ENCODE data around the gene SLC29A3.

SLC29A3 gene

DNA sequence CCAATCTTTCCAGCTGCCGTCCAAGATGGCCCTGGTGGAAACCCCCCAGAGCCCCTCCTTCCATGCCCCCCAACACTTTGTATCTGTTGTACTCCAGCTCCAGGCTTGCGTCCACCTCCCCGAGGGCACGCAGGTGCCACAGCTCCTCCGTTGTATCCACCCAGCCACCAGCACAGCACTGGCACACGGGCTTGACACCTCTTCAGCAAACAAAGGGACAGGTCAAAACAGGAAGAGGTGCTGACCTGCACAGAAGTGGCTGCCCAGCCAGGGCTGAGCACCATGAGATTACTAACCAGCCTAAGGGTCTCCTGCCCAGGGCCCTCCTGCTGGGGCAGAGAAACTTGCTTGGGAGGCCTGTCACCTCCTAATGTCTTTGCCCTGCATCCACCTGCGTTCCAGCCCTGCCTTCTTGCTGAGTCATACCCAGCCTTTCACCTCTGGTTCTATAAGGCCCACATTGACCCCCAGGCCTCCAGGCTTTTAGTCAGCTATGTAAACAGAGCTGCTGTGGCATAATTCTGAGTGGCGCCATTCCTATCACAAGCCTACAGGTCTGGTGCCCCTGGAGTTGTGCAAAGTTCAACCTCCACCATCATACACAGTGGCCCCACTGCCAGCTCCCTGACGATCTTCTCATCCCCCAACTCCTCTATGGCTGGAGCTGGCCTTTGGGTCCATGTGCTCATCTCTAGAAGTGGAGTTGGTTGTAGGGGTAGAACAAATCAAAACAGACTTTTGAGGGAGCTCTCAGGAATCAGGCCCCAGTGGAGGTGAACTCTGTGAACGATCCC, 20.9 kb downstream of the SLC29A3 start:
- H4K20me1 ChIP-seq (ENCODE audit: insufficient read depth, low read length): peaks cover 12% of the 10 kb centered on the region
- no peak overlapping the region for H3K27ac ChIP-seq (ENCODE audit: low read length)
- H3K4me2 ChIP-seq (ENCODE audit: insufficient read depth, low read length): no peak overlapping the region
- DNase-seq (no peak), ATAC-seq (ENCODE audit: insufficient read depth, low read depth) (no peak)
- no peak overlapping the region for H3K4me3 ChIP-seq (ENCODE audit: low read depth in 1 of 2, low read length in 2 of 2)
- H3K9me3 ChIP-seq (ENCODE audit: insufficient read depth, low read length, severe bottlenecking): no peaks in the 10 kb centered on the region
- H3K36me3 ChIP-seq (ENCODE audit: insufficient read depth, low read length): peaks cover 8% of the 10 kb centered on the region; the same call in 1 of the 2 replicates
- H3K27me3 ChIP-seq (ENCODE audit: insufficient read depth, low read length, poor library complexity): no peaks in the 10 kb centered on the region
- TF ChIP-seq, protein P1, sequence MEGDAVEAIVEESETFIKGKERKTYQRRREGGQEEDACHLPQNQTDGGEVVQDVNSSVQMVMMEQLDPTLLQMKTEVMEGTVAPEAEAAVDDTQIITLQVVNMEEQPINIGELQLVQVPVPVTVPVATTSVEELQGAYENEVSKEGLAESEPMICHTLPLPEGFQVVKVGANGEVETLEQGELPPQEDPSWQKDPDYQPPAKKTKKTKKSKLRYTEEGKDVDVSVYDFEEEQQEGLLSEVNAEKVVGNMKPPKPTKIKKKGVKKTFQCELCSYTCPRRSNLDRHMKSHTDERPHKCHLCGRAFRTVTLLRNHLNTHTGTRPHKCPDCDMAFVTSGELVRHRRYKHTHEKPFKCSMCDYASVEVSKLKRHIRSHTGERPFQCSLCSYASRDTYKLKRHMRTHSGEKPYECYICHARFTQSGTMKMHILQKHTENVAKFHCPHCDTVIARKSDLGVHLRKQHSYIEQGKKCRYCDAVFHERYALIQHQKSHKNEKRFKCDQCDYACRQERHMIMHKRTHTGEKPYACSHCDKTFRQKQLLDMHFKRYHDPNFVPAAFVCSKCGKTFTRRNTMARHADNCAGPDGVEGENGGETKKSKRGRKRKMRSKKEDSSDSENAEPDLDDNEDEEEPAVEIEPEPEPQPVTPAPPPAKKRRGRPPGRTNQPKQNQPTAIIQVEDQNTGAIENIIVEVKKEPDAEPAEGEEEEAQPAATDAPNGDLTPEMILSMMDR (IDR thresholded peaks at IDR 0.05; ENCODE audit: borderline replicate concordance, extremely low read depth, low read length, poor library complexity, severe bottlenecking): no peak
- TF ChIP-seq EZH2 (IDR thresholded peaks at IDR 0.05; ENCODE audit: borderline replicate concordance, low read depth, low read length, severe bottlenecking): no peak
- H2AFZ ChIP-seq (ENCODE audit: low read depth, low read length): no peak overlapping the region
- H3K79me2 ChIP-seq (ENCODE audit: insufficient read depth, low read length): no peaks in the 10 kb centered on the region
- H3K4me1 ChIP-seq (ENCODE audit: insufficient read depth, low read length): no peaks in the 10 kb centered on the region
- no peak overlapping the region for H3K9ac ChIP-seq (ENCODE audit: low read depth, low read length)

DNA sequence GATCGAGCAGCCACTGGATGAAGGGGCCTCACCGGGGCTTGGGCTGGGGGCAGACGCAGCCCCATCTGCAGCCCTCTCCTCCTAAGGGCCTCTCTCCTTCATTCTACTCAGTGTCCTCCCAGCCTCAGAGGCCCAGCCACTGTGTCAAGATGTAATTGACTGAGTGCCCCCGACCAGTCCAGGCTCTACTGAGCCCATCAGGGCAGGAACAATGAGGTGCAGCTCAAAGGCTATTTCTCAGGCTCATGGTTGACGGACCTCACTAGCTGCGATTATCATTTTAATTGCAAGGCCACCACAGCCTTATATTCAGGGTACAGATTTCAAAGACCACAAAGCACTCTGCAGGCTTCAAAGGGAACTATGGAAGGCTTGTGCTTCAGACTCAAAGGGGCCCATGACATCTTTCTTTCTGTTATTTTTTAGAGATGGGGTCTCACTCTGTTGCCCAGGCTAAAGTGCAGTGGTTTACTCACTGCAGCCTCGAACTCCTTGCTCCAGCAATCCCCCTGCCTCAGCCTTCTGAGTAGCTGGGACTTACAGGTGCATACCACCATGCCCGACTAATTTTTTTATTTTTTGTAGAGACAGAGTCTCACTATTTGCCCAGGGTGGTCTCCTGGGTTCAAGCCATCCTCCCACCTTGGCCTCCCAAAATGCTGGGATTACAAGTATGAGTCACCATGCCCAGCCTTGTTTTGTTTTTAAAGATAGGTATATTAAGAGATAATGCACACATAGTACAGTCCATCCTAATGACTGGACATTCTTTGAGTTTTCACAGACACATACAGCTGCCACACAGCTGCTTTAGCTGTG, 23.7 kb downstream of the SLC29A3 start:
- ATAC-seq (ENCODE audit: insufficient read depth, low read depth) (no peak), DNase-seq (no peak)
- Histone ChIP-seq H2AFZ (ENCODE audit: low read depth, low read length) (no peak overlapping the region), H3K36me3 (ENCODE audit: insufficient read depth, low read length) (peaks cover 8% of the 10 kb centered on the region; the same call in 1 of the 2 replicates), H3K9me3 (ENCODE audit: insufficient read depth, low read length, severe bottlenecking) (no peaks in the 10 kb centered on the region), H4K20me1 (ENCODE audit: insufficient read depth, low read length) (peaks cover 4% of the 10 kb centered on the region; the same call in 1 of the 2 replicates), H3K4me2 (ENCODE audit: insufficient read depth, low read length) (no peak overlapping the region), H3K27ac (ENCODE audit: low read length) (no peak overlapping the region), H3K9ac (ENCODE audit: low read depth, low read length) (no peak overlapping the region), H3K79me2 (ENCODE audit: insufficient read depth, low read length) (no peaks in the 10 kb centered on the region), H3K27me3 (ENCODE audit: insufficient read depth, low read length, poor library complexity) (no peaks in the 10 kb centered on the region), H3K4me3 (ENCODE audit: low read depth in 1 of 2, low read length in 2 of 2) (no peak overlapping the region), H3K4me1 (ENCODE audit: insufficient read depth, low read length) (no peaks in the 10 kb centered on the region)
- no peak for TF ChIP-seq EZH2 (IDR thresholded peaks at IDR 0.05; ENCODE audit: borderline replicate concordance, low read depth, low read length, severe bottlenecking)
- TF ChIP-seq, protein P1 (IDR thresholded peaks at IDR 0.05; ENCODE audit: borderline replicate concordance, extremely low read depth, low read length, poor library complexity, severe bottlenecking): no peak

DNA sequence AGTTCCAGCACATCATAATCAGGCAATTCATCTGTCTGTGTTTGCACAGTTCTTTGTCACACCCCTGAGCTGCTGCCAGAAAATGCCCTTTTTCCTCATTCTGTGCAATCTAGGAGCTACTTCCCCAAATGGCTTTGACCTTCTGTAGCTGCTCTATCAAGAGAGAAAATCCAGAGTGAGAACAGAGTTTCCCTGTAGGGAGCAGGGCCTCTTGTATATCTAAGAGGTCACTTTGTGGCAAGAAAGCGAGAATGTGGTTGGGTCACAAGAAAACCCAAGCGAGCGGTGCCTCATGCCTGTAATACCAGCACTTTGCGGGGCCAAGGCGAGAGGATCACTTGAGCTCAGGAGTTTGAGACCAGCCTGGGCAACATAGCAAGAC, 24.3 kb downstream of the SLC29A3 start:
- Histone ChIP-seq H3K9me3 (ENCODE audit: insufficient read depth, low read length, severe bottlenecking) (no peaks in the 10 kb centered on the region), H3K36me3 (ENCODE audit: insufficient read depth, low read length) (peaks cover 8% of the 10 kb centered on the region; the same call in 1 of the 2 replicates), H3K79me2 (ENCODE audit: insufficient read depth, low read length) (no peaks in the 10 kb centered on the region), H3K9ac (ENCODE audit: low read depth, low read length) (no peak overlapping the region), H3K4me3 (ENCODE audit: low read depth in 1 of 2, low read length in 2 of 2) (no peak overlapping the region), H2AFZ (ENCODE audit: low read depth, low read length) (no peak overlapping the region), H3K27me3 (ENCODE audit: insufficient read depth, low read length, poor library complexity) (no peaks in the 10 kb centered on the region), H3K4me2 (ENCODE audit: insufficient read depth, low read length) (no peak overlapping the region), H4K20me1 (ENCODE audit: insufficient read depth, low read length) (peaks cover 4% of the 10 kb centered on the region; the same call in 1 of the 2 replicates), H3K27ac (ENCODE audit: low read length) (no peak overlapping the region), H3K4me1 (ENCODE audit: insufficient read depth, low read length) (no peaks in the 10 kb centered on the region)
- TF ChIP-seq, protein P1 (IDR thresholded peaks at IDR 0.05; ENCODE audit: borderline replicate concordance, extremely low read depth, low read length, poor library complexity, severe bottlenecking): no peak
- no peak for TF ChIP-seq EZH2 (IDR thresholded peaks at IDR 0.05; ENCODE audit: borderline replicate concordance, low read depth, low read length, severe bottlenecking)
- no peak for DNase-seq
- no peak for ATAC-seq (ENCODE audit: insufficient read depth, low read depth)

Data from DND-41 (cell line).